Measurements from ENCODE around the gene LSM12.

The LSM12 gene

DNA sequence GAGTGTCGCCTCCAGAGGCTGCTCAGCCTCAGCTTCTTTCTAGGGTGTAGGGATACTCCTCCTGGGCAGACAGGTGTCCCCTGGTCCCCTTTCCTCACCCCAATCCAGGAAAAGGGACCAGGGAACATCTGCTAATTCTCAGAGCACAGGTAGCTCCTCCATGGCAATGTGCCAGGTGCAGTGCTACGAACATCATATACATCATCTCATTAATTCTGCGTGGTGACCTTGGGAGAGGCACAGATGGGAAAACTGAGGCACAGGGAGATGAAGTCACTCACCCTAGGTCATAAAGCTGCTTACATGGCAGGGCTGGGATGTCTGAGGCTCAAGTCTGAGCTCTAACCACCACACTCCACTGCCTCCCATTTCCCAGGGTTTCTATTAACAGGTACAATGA lies 45.3 kb upstream of the LSM12 start:
- TF ChIP-seq, protein P1, sequence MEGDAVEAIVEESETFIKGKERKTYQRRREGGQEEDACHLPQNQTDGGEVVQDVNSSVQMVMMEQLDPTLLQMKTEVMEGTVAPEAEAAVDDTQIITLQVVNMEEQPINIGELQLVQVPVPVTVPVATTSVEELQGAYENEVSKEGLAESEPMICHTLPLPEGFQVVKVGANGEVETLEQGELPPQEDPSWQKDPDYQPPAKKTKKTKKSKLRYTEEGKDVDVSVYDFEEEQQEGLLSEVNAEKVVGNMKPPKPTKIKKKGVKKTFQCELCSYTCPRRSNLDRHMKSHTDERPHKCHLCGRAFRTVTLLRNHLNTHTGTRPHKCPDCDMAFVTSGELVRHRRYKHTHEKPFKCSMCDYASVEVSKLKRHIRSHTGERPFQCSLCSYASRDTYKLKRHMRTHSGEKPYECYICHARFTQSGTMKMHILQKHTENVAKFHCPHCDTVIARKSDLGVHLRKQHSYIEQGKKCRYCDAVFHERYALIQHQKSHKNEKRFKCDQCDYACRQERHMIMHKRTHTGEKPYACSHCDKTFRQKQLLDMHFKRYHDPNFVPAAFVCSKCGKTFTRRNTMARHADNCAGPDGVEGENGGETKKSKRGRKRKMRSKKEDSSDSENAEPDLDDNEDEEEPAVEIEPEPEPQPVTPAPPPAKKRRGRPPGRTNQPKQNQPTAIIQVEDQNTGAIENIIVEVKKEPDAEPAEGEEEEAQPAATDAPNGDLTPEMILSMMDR (IDR thresholded peaks at IDR 0.05; ENCODE audit: insufficient read depth, low read depth, low read length, missing control alignments): no peak
- no peak overlapping the region for H3K4me3 ChIP-seq (ENCODE audit: low read length)
- DNase-seq (ENCODE audit: low read depth): no peak

GRCh38 chr17:44110823-44111633 lies 44.6 kb upstream of the LSM12 start:
- peak; percentile 72 for DNase-seq (ENCODE audit: low read depth)
- peak overlapping the region; percentile 29 for H3K4me3 ChIP-seq (ENCODE audit: low read length)
- TF ChIP-seq, protein P1 (IDR thresholded peaks at IDR 0.05; ENCODE audit: insufficient read depth, low read depth, low read length, missing control alignments): peak; percentile 7

DNA sequence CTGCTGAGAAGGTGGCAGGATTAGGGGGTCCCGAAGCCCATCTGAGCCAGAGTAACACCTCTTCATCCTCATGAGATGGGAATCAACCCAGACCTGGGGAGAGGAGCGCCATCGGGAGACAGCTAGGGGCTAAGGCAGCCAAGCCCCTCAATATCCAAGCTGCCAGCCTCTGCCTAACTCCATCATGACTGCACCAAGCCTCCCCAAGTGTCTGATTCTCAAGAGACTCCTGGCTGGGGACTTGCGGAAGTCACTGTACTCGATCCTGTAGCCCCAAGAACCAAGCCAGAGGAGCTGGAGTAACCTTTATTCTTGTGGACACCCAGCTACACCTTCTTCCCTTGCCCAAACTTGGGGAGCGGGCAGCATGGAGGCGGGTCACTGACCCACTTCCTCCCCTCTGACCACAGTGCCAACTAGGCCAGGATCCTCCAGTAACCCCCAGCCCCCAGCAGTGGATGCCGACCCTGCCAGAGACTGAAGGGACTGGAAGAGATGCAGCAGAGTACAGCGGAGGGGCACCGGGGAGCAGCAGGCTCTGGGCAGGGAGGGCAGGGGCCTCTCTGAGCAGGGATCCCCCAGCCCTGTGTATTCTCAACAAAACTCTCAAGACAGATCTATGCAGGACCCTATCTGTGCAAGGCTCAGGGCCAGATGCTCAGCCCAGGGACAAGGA lies 43.7 kb upstream of the LSM12 start:
- TF ChIP-seq, protein P1 (IDR thresholded peaks at IDR 0.05; ENCODE audit: insufficient read depth, low read depth, low read length, missing control alignments): no peak
- H3K4me3 ChIP-seq (ENCODE audit: low read length): peak overlapping the region; percentile 29
- no peak for DNase-seq (ENCODE audit: low read depth)

DNA sequence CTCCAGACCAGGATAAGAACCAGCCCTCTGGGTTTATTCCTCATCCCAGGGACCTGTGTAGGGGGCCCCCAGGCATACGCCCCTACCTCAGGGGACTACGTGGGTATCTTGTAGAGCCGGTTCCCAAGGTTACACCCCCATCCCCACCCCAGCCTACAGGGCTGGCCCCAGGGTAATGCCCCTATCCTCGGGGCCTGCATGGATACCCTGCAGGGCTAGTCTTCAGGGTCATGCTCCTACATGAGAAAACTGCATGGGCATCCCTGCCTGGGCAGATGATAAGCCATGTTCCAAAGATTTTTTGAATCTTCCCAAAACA lies 42.8 kb upstream of the LSM12 start:
- no peak for DNase-seq (ENCODE audit: low read depth)
- TF ChIP-seq, protein P1 (IDR thresholded peaks at IDR 0.05; ENCODE audit: insufficient read depth, low read depth, low read length, missing control alignments): no peak
- H3K4me3 ChIP-seq (ENCODE audit: low read length): no peak overlapping the region

DNA sequence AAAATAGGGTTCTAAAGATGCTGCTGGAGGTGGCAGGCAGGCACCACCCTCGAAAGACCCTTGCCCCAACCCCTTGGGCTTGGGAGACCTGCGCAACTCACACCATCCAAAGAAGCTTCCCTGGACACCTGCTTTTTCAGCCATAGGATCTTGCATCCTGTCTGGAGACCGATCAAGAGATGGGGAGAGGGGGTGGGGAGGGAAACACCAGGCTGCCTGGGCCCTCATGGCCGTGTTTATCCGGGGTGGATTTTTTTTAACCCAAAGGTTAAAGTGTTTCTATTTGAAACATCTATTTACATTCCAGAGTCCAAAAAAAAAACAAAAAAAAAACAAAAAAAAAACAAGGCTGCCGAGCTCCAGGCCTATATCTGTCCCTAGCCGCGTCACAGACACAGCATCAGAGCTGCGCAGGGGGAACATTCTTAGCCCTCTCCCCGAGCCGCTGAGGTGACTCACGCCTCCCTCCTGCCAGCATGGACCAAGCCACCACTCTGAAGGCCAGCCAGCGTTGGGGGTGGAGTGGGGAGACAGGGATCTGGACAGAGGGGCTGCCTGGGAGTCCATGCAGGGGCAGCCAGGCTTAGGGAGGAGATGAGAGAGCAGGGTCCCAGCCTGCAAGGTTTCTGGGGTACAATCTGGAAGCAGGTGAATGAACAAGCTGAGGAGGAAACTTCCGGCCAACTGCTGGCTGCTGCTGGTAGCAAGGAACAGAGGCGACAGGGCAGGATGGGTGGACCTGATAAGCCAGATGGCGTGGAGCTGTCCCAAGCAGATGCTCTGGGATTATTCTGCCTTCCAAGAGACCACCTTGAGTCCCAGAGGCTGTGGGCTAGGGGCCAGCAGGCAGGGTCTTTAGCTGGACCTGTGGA lies 42.2 kb upstream of the LSM12 start:
- no peak for DNase-seq (ENCODE audit: low read depth)
- TF ChIP-seq, protein P1 (IDR thresholded peaks at IDR 0.05; ENCODE audit: insufficient read depth, low read depth, low read length, missing control alignments): no peak
- no peak overlapping the region for H3K4me3 ChIP-seq (ENCODE audit: low read length)

DNA sequence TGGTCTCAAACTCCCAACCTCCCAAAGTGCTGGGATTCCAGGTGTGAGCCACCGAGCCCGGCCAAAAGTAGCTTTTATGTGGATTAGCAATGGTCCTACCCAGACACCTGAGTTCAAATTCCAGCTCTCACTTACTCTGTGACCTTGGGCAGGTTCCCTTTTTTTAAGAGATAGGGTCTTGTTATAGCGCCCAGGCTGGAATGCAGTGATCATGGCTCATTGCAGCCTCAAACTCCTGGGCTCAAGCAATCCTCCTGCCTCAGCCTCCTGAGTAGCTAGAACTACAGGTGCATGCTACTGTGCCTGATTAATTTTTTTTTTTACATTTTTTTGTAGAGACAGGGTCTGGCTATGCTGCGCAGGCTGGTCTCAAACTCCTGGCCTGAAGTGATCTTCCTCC lies 40.3 kb upstream of the LSM12 start:
- H3K4me3 ChIP-seq (ENCODE audit: low read length): no peak overlapping the region
- TF ChIP-seq, protein P1 (IDR thresholded peaks at IDR 0.05; ENCODE audit: insufficient read depth, low read depth, low read length, missing control alignments): no peak
- DNase-seq (ENCODE audit: low read depth): no peak
